ENCODE data around the gene OR9G1.

GRCh38 chr11:56688554-56689100 is 10.3 kb upstream of the OR9G1 start:
- TF ChIP-seq CTCF (IDR thresholded peaks at IDR 0.05) (no peak), TCF12 (IDR thresholded peaks at IDR 0.05) (no peak), MXI1 (IDR thresholded peaks at IDR 0.05; ENCODE audit: low read depth, low read length) (no peak), RFX5 (IDR thresholded peaks at IDR 0.05; ENCODE audit: low read length) (no peak), POLR2AphosphoS5 (IDR thresholded peaks at IDR 0.05; ENCODE audit: low read depth, low read length) (no peak), TAF1 (IDR thresholded peaks at IDR 0.05; ENCODE audit: borderline replicate concordance, low read depth, low read length) (no peak), JUND (IDR thresholded peaks at IDR 0.05) (no peak)
